PC-3 (cell line): Measurements from ENCODE around the gene TNFSF18. TPM values are rescaled to one million over a fixed set of nuclear protein-coding genes. Genes with fewer than 3 reads are reported as not detected.

Source experiments
- ATAC-seq: fragments of 200-7000 bp; cut with Tn5 transposase; 2 replicates; pipeline ENCODE4 v1.9.1; 2020; ENCODE audit warnings: mild to moderate bottlenecking, moderate library complexity
- BruUV-seq: library from RNA; stranded (reverse); fragments of 400-500 nt; replicated peaks from 2 replicates; lab custom pipeline; 2021; lab: Mats Ljungman, UMichigan
- CTCF ChIA-PET: fragments of 300-600 bp; sonication (Branson Sonifier 250); formaldehyde crosslinking; loops from one replicate; lab custom pipeline; 2022; ENCODE audit warnings: antibody characterized with exemption; lab: Charles Lee
- POLR2A ChIA-PET: fragments of 300-600 bp; sonication (Branson Sonifier 250); formaldehyde crosslinking; loops from one replicate; lab custom pipeline; 2022; ENCODE audit warnings: antibody characterized with exemption; ENCODE audit not compliant: unreplicated experiment; lab: Charles Lee
- DNase-seq: peaks from one replicate; pipeline ENCODE4 v3.0.0-alpha.2; 2015
- H2AFZ ChIP-seq: fragments of 300-600 bp; sonication (generic); 2 replicates; pipeline ENCODE4 v1.6.0; 2016; ENCODE audit warnings: antibody characterized with exemption, low read length
- H3F3A ChIP-seq: fragments of 300-600 bp; sonication (generic); one replicate; pipeline ENCODE4 v1.6.0; 2017; ENCODE audit warnings: antibody characterized with exemption, low read length, control low read depth, mild to moderate bottlenecking; ENCODE audit not compliant: unreplicated experiment
- H3K27ac ChIP-seq: fragments of 300-600 bp; sonication (generic); 2 replicates; pipeline ENCODE4 v1.5.1; 2016; ENCODE audit warnings: mild to moderate bottlenecking, low read length
- H3K27me3 ChIP-seq: fragments of 300-600 bp; sonication (generic); 2 replicates; pipeline ENCODE4 v1.6.1; 2016; ENCODE audit warnings: low read length, mixed read lengths
- H3K36me3 ChIP-seq: fragments of 300-600 bp; sonication (generic); 2 replicates; pipeline ENCODE4 v1.6.1; 2016; ENCODE audit warnings: low read depth, mixed run types, low read length, mixed read lengths
- H3K4me1 ChIP-seq: fragments of 300-600 bp; sonication (generic); 2 replicates; pipeline ENCODE4 v1.5.1; 2016; ENCODE audit warnings: low read length; ENCODE audit not compliant: insufficient read depth
- H3K4me2 ChIP-seq: fragments of 300-600 bp; sonication (generic); 2 replicates; pipeline ENCODE4 v1.6.0; 2016; ENCODE audit warnings: low read length
- H3K4me3 ChIP-seq: fragments of 300-600 bp; sonication (generic); 2 replicates; pipeline ENCODE4 v1.5.1; 2016; ENCODE audit warnings: mild to moderate bottlenecking, low read length, mixed read lengths
- H3K79me2 ChIP-seq: fragments of 300-600 bp; sonication (generic); 2 replicates; pipeline ENCODE4 v1.6.1; 2017; ENCODE audit warnings: low read length, mixed read lengths
- H3K9ac ChIP-seq: fragments of 300-600 bp; sonication (generic); 2 replicates; pipeline ENCODE4 v1.6.0; 2016; ENCODE audit warnings: mild to moderate bottlenecking, low read length
- H3K9me2 ChIP-seq: fragments of 300-600 bp; sonication (generic); replicated peaks from 2 replicates; pipeline ENCODE4 v1.6.1; 2016; ENCODE audit warnings: mixed run types, low read length, mixed read lengths
- H3K9me3 ChIP-seq: fragments of 300-600 bp; sonication (generic); 2 replicates; pipeline ENCODE4 v1.6.1; 2016; ENCODE audit warnings: low read length, mixed read lengths
- H4K20me1 ChIP-seq: fragments of 300-600 bp; sonication (generic); 2 replicates; pipeline ENCODE4 v1.6.1; 2016; ENCODE audit warnings: low read length, mixed read lengths
- CTCF ChIP-seq: fragments of 300-600 bp; sonication (generic); conservative IDR thresholded peaks from 2 replicates; pipeline ENCODE4 v1.5.1; 2017; ENCODE audit warnings: antibody characterized with exemption, low read depth, mild to moderate bottlenecking, low read length
- EZH2 ChIP-seq: fragments of 300-600 bp; sonication (generic); IDR thresholded peaks from one replicate; pipeline ENCODE4 v1.6.1; 2017; ENCODE audit warnings: antibody characterized with exemption, mild to moderate bottlenecking, low read length; ENCODE audit not compliant: unreplicated experiment
- EZH2phosphoT487 ChIP-seq: fragments of 300-600 bp; sonication (generic); IDR thresholded peaks from 2 replicates; pipeline ENCODE4 v1.6.1; 2018; ENCODE audit warnings: mild to moderate bottlenecking, antibody characterized with exemption, low read length, borderline replicate concordance
- intact Hi-C: fragments of 100-400 bp; cut with micrococcal nuclease; formaldehyde crosslinking; loops from 2 replicates; pipeline ENCODE4 v1.9.0; 2023
- total RNA-seq: library from RNA; depleted of rRNA; stranded (reverse); fragments of >200 nt; gene quantifications from 2 replicates; pipeline ENCODE4 v1.2.3, GENCODE V29; 2014

The TNFSF18 gene
- total RNA-seq, 1 experiment from 2014 or later: 0.69 TPM

GRCh38 chr1:172997941-172998361 is 52.8 kb downstream of the TNFSF18 start:
- intact Hi-C loops: no loop called here
- Histone ChIP-seq H3K27ac (peak overlapping the region; percentile 11; the same call in 1 of the 2 replicates), H3K9me2 (no peaks in the 10 kb centered on the region), H3K9ac (no peak overlapping the region), H2AFZ (no peak overlapping the region), H3K36me3 (no peaks in the 10 kb centered on the region; the same call in 1 of the 2 replicates), H3K79me2 (no peaks in the 10 kb centered on the region), H3K4me2 (no peak overlapping the region), H3K27me3 (no peaks in the 10 kb centered on the region), H3F3A (no peaks in the 10 kb centered on the region), H3K4me1 (0 out of 2 replicates have a peak, but pooled peaks cover 4% of the 10 kb centered on the region), H3K9me3 (peaks cover 19% of the 10 kb centered on the region), H3K4me3 (no peak overlapping the region), H4K20me1 (no peaks in the 10 kb centered on the region)
- BruUV-seq: no TSS peak
- ATAC-seq (peak; percentile 93), DNase-seq (peak; percentile 78)
- CTCF ChIA-PET: interaction anchor here (0.6 kb wide), 1 partner anchor 21 kb away, joined by 5 read pairs; no protein-coding TSS in a partner anchor
- TF ChIP-seq EZH2 (no peak), CTCF (no peak), EZH2phosphoT487 (no peak)
- POLR2A ChIA-PET: no interaction called here

GRCh38 chr1:172993640-172994039 is 57.1 kb downstream of the TNFSF18 start:
- intact Hi-C loops: no loop called here
- TF ChIP-seq EZH2phosphoT487: no peak
- TF ChIP-seq CTCF: no peak
- no peak for TF ChIP-seq EZH2
- no peak overlapping the region for H3K4me2 ChIP-seq

GRCh38 chr1:172991674-172992400 is 58.9 kb downstream of the TNFSF18 start:
- no TSS peak for BruUV-seq
- no peaks in the 10 kb centered on the region for H3F3A ChIP-seq
- 0 out of 2 replicates have a peak, but pooled peaks cover 3% of the 10 kb centered on the region for H3K9me2 ChIP-seq
- no peak for ATAC-seq
- H3K4me2 ChIP-seq: no peak overlapping the region
- H3K27ac ChIP-seq: no peak overlapping the region
- H3K4me1 ChIP-seq: peaks cover 12% of the 10 kb centered on the region
- H4K20me1 ChIP-seq: no peaks in the 10 kb centered on the region
- TF ChIP-seq EZH2: no peak
- no peak for TF ChIP-seq EZH2phosphoT487
- TF ChIP-seq CTCF: no peak
- H3K27me3 ChIP-seq: no peaks in the 10 kb centered on the region
- H3K79me2 ChIP-seq: no peaks in the 10 kb centered on the region
- intact Hi-C loops: no loop called here
- no peak overlapping the region for H2AFZ ChIP-seq
- peaks cover 5% of the 10 kb centered on the region; the same call in 1 of the 2 replicates for H3K9me3 ChIP-seq
- CTCF ChIA-PET: interaction anchor here (0.6 kb wide), 2 partner anchors 14 to 70 kb away, joined by 3 to 4 read pairs; no protein-coding TSS in a partner anchor
- H3K4me3 ChIP-seq: no peak overlapping the region
- POLR2A ChIA-PET: no interaction called here
- DNase-seq: no peak
- H3K36me3 ChIP-seq: no peaks in the 10 kb centered on the region; the same call in 1 of the 2 replicates
- H3K9ac ChIP-seq: no peak overlapping the region

More at GRCh38 chr1:172993640-172994039, 57.1 kb downstream of the TNFSF18 start:
- Histone ChIP-seq H3K27me3 (no peaks in the 10 kb centered on the region), H3K9me2 (0 out of 2 replicates have a peak, but pooled peaks cover 3% of the 10 kb centered on the region), H3K79me2 (no peaks in the 10 kb centered on the region), H3F3A (no peaks in the 10 kb centered on the region), H3K9me3 (peaks cover 5% of the 10 kb centered on the region; the same call in 1 of the 2 replicates), H4K20me1 (no peaks in the 10 kb centered on the region), H3K27ac (no peak overlapping the region), H3K4me3 (no peak overlapping the region), H3K9ac (no peak overlapping the region), H3K36me3 (no peaks in the 10 kb centered on the region; the same call in 1 of the 2 replicates), H2AFZ (no peak overlapping the region), H3K4me1 (peaks cover 16% of the 10 kb centered on the region)
- DNase-seq (no peak), ATAC-seq (no peak)
- POLR2A ChIA-PET: no interaction called here
- no TSS peak for BruUV-seq
- CTCF ChIA-PET: no interaction called here
